A673 (cell line): ENCODE results near the gene ARHGAP15. TPM values are rescaled to one million over a fixed set of nuclear protein-coding genes. Genes with fewer than 3 reads are reported as not detected.

Experiments
- BruUV-seq: library from RNA; stranded (reverse); fragments of 400-500 nt; replicated peaks from 2 replicates; lab custom pipeline; 2021; lab: Mats Ljungman, UMichigan
- CTCF ChIA-PET: fragments of 300-600 bp; sonication (Branson Sonifier 250); formaldehyde crosslinking; loops from one replicate; lab custom pipeline; 2022; ENCODE audit warnings: antibody characterized with exemption; lab: Charles Lee
- POLR2A ChIA-PET: fragments of 300-600 bp; sonication (Branson Sonifier 250); formaldehyde crosslinking; loops from one replicate; lab custom pipeline; 2022; ENCODE audit warnings: antibody characterized with exemption; ENCODE audit not compliant: low non-redundant PET; lab: Charles Lee
- DNase-seq: peaks from one replicate; pipeline ENCODE4 v3.0.0-alpha.2; 2015; ENCODE audit warnings: low spot score
- H3K27ac ChIP-seq: fragments of 200-600 bp; sonication (generic); 2 replicates; pipeline ENCODE4 v1.5.1; 2016; ENCODE audit warnings: mixed run types, low read depth, mild to moderate bottlenecking, mixed read lengths, antibody characterized with exemption, low read length; ENCODE audit not compliant: poor library complexity, severe bottlenecking
- H3K27me3 ChIP-seq: fragments of 200-600 bp; sonication (generic); replicated peaks from 2 replicates; pipeline ENCODE4 v1.6.1; 2017; ENCODE audit warnings: mixed run types, low read depth, mild to moderate bottlenecking, mixed read lengths, antibody characterized with exemption, low read length; ENCODE audit not compliant: insufficient read depth, poor library complexity
- H3K36me3 ChIP-seq: fragments of 200-600 bp; sonication (generic); 2 replicates; pipeline ENCODE4 v1.6.1; 2016; ENCODE audit warnings: mixed run types, mild to moderate bottlenecking, mixed read lengths, antibody characterized with exemption, low read length; ENCODE audit not compliant: insufficient read depth, poor library complexity, severe bottlenecking
- H3K4me1 ChIP-seq: fragments of 200-600 bp; sonication (generic); 2 replicates; pipeline ENCODE4 v1.6.1; 2017; ENCODE audit warnings: mixed run types, mild to moderate bottlenecking, mixed read lengths, antibody characterized with exemption, low read length; ENCODE audit not compliant: insufficient read depth, poor library complexity, severe bottlenecking
- H3K4me3 ChIP-seq: fragments of 200-600 bp; sonication (generic); 2 replicates; pipeline ENCODE4 v1.5.1; 2016; ENCODE audit warnings: low read depth, mixed run types, mild to moderate bottlenecking, mixed read lengths, low read length; ENCODE audit not compliant: poor library complexity, severe bottlenecking
- H3K9me3 ChIP-seq: fragments of 200-600 bp; sonication (generic); 2 replicates; pipeline ENCODE4 v1.6.1; 2016; ENCODE audit warnings: mixed run types, low read depth, mild to moderate bottlenecking, mixed read lengths, antibody characterized with exemption, low read length; ENCODE audit not compliant: poor library complexity, severe bottlenecking
- CTCF ChIP-seq: fragments of 300-800, 200-600 bp; sonication (generic); conservative IDR thresholded peaks from 2 replicates; pipeline ENCODE4 v1.5.1; 2017; ENCODE audit warnings: low read depth, mild to moderate bottlenecking, antibody characterized with exemption, low read length, moderate library complexity, mixed read lengths
- EZH2 ChIP-seq: fragments of 200-600 bp; sonication (generic); IDR thresholded peaks from 2 replicates; pipeline ENCODE4 v1.6.1; 2017; ENCODE audit warnings: borderline replicate concordance, low read depth, mild to moderate bottlenecking, mixed read lengths, antibody characterized with exemption, low read length; ENCODE audit not compliant: poor library complexity, severe bottlenecking
- intact Hi-C: fragments of 100-400 bp; cut with micrococcal nuclease; formaldehyde crosslinking; loops from one replicate; pipeline ENCODE4 v1.10.0; 2022; ENCODE audit not compliant: unreplicated experiment
- total RNA-seq: library from RNA; stranded (reverse); gene quantifications from 2 replicates; pipeline ENCODE4 v1.2.3, GENCODE V29; 2021

Gene ARHGAP15
- total RNA-seq, 1 experiment from 2014 or later, result not detected

- H3K36me3 ChIP-seq, result no peaks in the 10 kb centered on the region
- CTCF ChIA-PET, result no interaction called here
Measured at GRCh38 chr2:143463719-143464118, 334.5 kb downstream of the ARHGAP15 start.

GRCh38 chr2:143466391-143466790 is 337.2 kb downstream of the ARHGAP15 start:
- intact Hi-C loops, result no loop called here
- Histone ChIP-seq H3K27ac (no peak overlapping the region), H3K27me3 (no peaks in the 10 kb centered on the region), H3K4me3 (no peak overlapping the region), H3K36me3 (no peaks in the 10 kb centered on the region), H3K9me3 (no peaks in the 10 kb centered on the region), H3K4me1 (peaks cover 8% of the 10 kb centered on the region)
- ChIA-PET POLR2A (no interaction called here), CTCF (no interaction called here)
- TF ChIP-seq EZH2 (no peak), CTCF (no peak)
- no peak for DNase-seq
- BruUV-seq, result no TSS peak

More at GRCh38 chr2:143463719-143464118, 334.5 kb downstream of the ARHGAP15 start:
- H3K4me1 ChIP-seq, result peaks cover 11% of the 10 kb centered on the region
- H3K27ac ChIP-seq, result no peak overlapping the region
- intact Hi-C loops, result no loop called here
- BruUV-seq, result no TSS peak
- no peak overlapping the region for H3K4me3 ChIP-seq
- no peaks in the 10 kb centered on the region for H3K9me3 ChIP-seq
- no peak for TF ChIP-seq EZH2
- POLR2A ChIA-PET, result no interaction called here
- no peaks in the 10 kb centered on the region for H3K27me3 ChIP-seq
- no peak for DNase-seq

GRCh38 chr2:143467011-143467410 is 337.8 kb downstream of the ARHGAP15 start:
- no TSS peak for BruUV-seq
- Histone ChIP-seq H3K9me3 (no peaks in the 10 kb centered on the region), H3K36me3 (no peaks in the 10 kb centered on the region), H3K27me3 (no peaks in the 10 kb centered on the region), H3K4me1 (peaks cover 8% of the 10 kb centered on the region), H3K4me3 (no peak overlapping the region), H3K27ac (no peak overlapping the region)
- ChIA-PET CTCF (no interaction called here), POLR2A (no interaction called here)
- no peak for DNase-seq
- TF ChIP-seq CTCF (no peak), EZH2 (no peak)
- intact Hi-C loops, result no loop called here

GRCh38 chr2:143468341-143468888 is 339.2 kb downstream of the ARHGAP15 start:
- TF ChIP-seq CTCF (no peak), EZH2 (no peak)
- Histone ChIP-seq H3K27me3 (no peaks in the 10 kb centered on the region), H3K4me1 (peaks cover 8% of the 10 kb centered on the region), H3K27ac (no peak overlapping the region), H3K36me3 (no peaks in the 10 kb centered on the region), H3K9me3 (no peaks in the 10 kb centered on the region), H3K4me3 (no peak overlapping the region)
- CTCF ChIA-PET, result no interaction called here
- BruUV-seq, result no TSS peak
- intact Hi-C loops, result no loop called here
- POLR2A ChIA-PET, result no interaction called here
- DNase-seq, result no peak
